HEK293 (cell line): Measurements from ENCODE around the gene SLC12A4.

Source experiments
- CTCF ChIA-PET: fragments of 350-600 bp; formaldehyde crosslinking; extraction: SDS; loops from one replicate; lab custom pipeline; 2021; ENCODE audit warnings: antibody characterized with exemption; lab: Yijun Ruan, JAX
- POLR2A ChIA-PET: fragments of 300-600 bp; formaldehyde crosslinking; extraction: SDS; loops from one replicate; lab custom pipeline; 2020; ENCODE audit warnings: antibody characterized with exemption, inconsistent platforms; lab: Yijun Ruan, JAX
- H3K27ac ChIP-seq: fragments of 200-500 bp; sonication (Bioruptor generic); 2 replicates; pipeline ENCODE4 v1.5.1; 2014; ENCODE audit warnings: low read depth, low read length, control low read depth, inconsistent platforms; ENCODE audit errors: extremely low read depth
- H3K36me3 ChIP-seq, 2 experiments: fragments of 200-500 bp in 1 of 2; sonication (Bioruptor generic) in 1 of 2; 1 replicate in 1 of 2; 2 replicates in 1 of 2; pipeline ENCODE4 v1.5.1; 2014 to 2017; ENCODE audit warnings: inconsistent platforms in 2 of 2, low read length in 2 of 2; ENCODE audit not compliant: control insufficient read depth in 2 of 2, insufficient read depth in 1 of 2
- H3K4me1 ChIP-seq: fragments of 200-500 bp; sonication (Bioruptor generic); 2 replicates; pipeline ENCODE4 v1.5.1; 2014; ENCODE audit warnings: mild to moderate bottlenecking, low read length, inconsistent platforms; ENCODE audit not compliant: control insufficient read depth, insufficient read depth
- H3K4me3 ChIP-seq: 2 replicates; pipeline ENCODE4 v1.5.1; 2011; ENCODE audit warnings: low read depth, mild to moderate bottlenecking, control low read depth, low read length, moderate library complexity
- H3K9me3 ChIP-seq: fragments of 200-500 bp; sonication (Bioruptor generic); 2 replicates; pipeline ENCODE4 v1.5.1; 2014; ENCODE audit warnings: low read depth, low read length, inconsistent platforms; ENCODE audit not compliant: control insufficient read depth, insufficient read depth
- HOXA7 ChIP-seq: sonication (generic); formaldehyde crosslinking; IDR thresholded peaks from 2 replicates; pipeline ENCODE4 v1.8.1; 2022; ENCODE audit warnings: missing genetic modification reagents, borderline replicate concordance
- HOXC10 ChIP-seq: sonication (generic); formaldehyde crosslinking; IDR thresholded peaks from 2 replicates; pipeline ENCODE4 v1.8.1; 2023; ENCODE audit warnings: mild to moderate bottlenecking, missing genetic modification reagents
- KLF8 ChIP-seq: fragments of 450-650 bp; formaldehyde crosslinking; IDR thresholded peaks from 2 replicates; pipeline ENCODE4 v1.5.1; 2016; ENCODE audit warnings: missing biosample characterization, missing genetic modification characterization
- PRDM1 ChIP-seq: fragments of 450-650 bp; formaldehyde crosslinking; IDR thresholded peaks from 2 replicates; pipeline ENCODE4; 2016; ENCODE audit warnings: missing biosample characterization, missing genetic modification characterization
- PRDM10 ChIP-seq: fragments of 450-650 bp; formaldehyde crosslinking; IDR thresholded peaks from 2 replicates; pipeline ENCODE4 v1.5.1; 2016; ENCODE audit warnings: missing biosample characterization, missing genetic modification characterization
- REST ChIP-seq: fragments of 450-650 bp; formaldehyde crosslinking; IDR thresholded peaks from 2 replicates; pipeline ENCODE4 v1.5.1; 2016; ENCODE audit warnings: missing biosample characterization, missing genetic modification characterization
- SCRT1 ChIP-seq: fragments of 450-650 bp; formaldehyde crosslinking; IDR thresholded peaks from 2 replicates; pipeline ENCODE4 v1.5.1; 2016; ENCODE audit warnings: missing biosample characterization, missing genetic modification characterization, borderline replicate concordance
- ZBTB11 ChIP-seq: fragments of 450-650 bp; formaldehyde crosslinking; conservative IDR thresholded peaks from 2 replicates; pipeline ENCODE4 v1.5.1; 2016; ENCODE audit warnings: low read depth, missing biosample characterization, missing genetic modification characterization
- ZFHX2 ChIP-seq: fragments of 450-650 bp; formaldehyde crosslinking; conservative IDR thresholded peaks from 2 replicates; pipeline ENCODE4 v1.5.1; 2016; ENCODE audit warnings: missing biosample characterization, missing genetic modification characterization
- ZIC2 ChIP-seq: fragments of 450-650 bp; formaldehyde crosslinking; IDR thresholded peaks from 2 replicates; pipeline ENCODE4 v1.5.1; 2016; ENCODE audit warnings: missing biosample characterization, missing genetic modification characterization
- ZNF248 ChIP-seq: fragments of 450-650 bp; formaldehyde crosslinking; IDR thresholded peaks from 2 replicates; pipeline ENCODE4 v1.5.1; 2017; ENCODE audit warnings: missing biosample characterization, missing genetic modification characterization
- ZNF341 ChIP-seq: fragments of 450-650 bp; formaldehyde crosslinking; IDR thresholded peaks from 2 replicates; pipeline ENCODE4; 2016; ENCODE audit warnings: low read depth, missing biosample characterization, missing genetic modification characterization
- ZNF366 ChIP-seq: fragments of 450-650 bp; formaldehyde crosslinking; conservative IDR thresholded peaks from 2 replicates; pipeline ENCODE4 v1.5.1; 2016; ENCODE audit warnings: missing biosample characterization, missing genetic modification characterization
- ZNF510 ChIP-seq: fragments of 450-650 bp; formaldehyde crosslinking; IDR thresholded peaks from 2 replicates; pipeline ENCODE4 v1.5.1; 2018; ENCODE audit warnings: mild to moderate bottlenecking, missing genetic modification characterization, missing biosample characterization; ENCODE audit not compliant: insufficient replicate concordance
- ZNF514 ChIP-seq: fragments of 450-650 bp; formaldehyde crosslinking; IDR thresholded peaks from 2 replicates; pipeline ENCODE4 v1.5.1; 2016; ENCODE audit warnings: missing biosample characterization, missing genetic modification characterization
- ZNF529 ChIP-seq: fragments of 450-650 bp; formaldehyde crosslinking; IDR thresholded peaks from 2 replicates; pipeline ENCODE4 v1.5.1; 2017; ENCODE audit warnings: missing genetic modification characterization, missing biosample characterization; ENCODE audit not compliant: insufficient replicate concordance
- ZNF549 ChIP-seq: fragments of 450-650 bp; IDR thresholded peaks from 2 replicates; pipeline ENCODE4 v1.5.1; 2018; ENCODE audit warnings: missing biosample characterization, missing genetic modification characterization, mild to moderate bottlenecking, inconsistent platforms, moderate library complexity
- ZNF768 ChIP-seq: fragments of 450-650 bp; formaldehyde crosslinking; IDR thresholded peaks from 2 replicates; pipeline ENCODE4 v1.5.1; 2018; ENCODE audit warnings: missing biosample characterization, mild to moderate bottlenecking, missing genetic modification characterization
- ZSCAN5A ChIP-seq: fragments of 450-650 bp; formaldehyde crosslinking; IDR thresholded peaks from 2 replicates; pipeline ENCODE4 v1.5.1; 2016; ENCODE audit warnings: missing biosample characterization, missing genetic modification characterization

SLC12A4 gene

GRCh38 chr16:67936880-67937605 lies 31.4 kb downstream of the SLC12A4 start:
- H3K36me3 ChIP-seq: peaks cover 0 to 18% of the 10 kb centered on the region in 2 experiments; a peak in 2 of 3 replicates
- TF ChIP-seq ZNF366: peak; percentile 55
- TF ChIP-seq ZSCAN5A (tag by site-specific recombination): no peak
- TF ChIP-seq ZNF549 (tag by site-specific recombination): no peak
- TF ChIP-seq HOXC10 (CRISPR knock-in tag): no peak
- TF ChIP-seq PRDM1 (tag by site-specific recombination): peak; percentile 87; the same call in 1 of the 2 replicates
- TF ChIP-seq HOXA7 (CRISPR knock-in tag): no peak
- no peak for TF ChIP-seq ZNF510 (tag by site-specific recombination)
- TF ChIP-seq PRDM10 (tag by site-specific recombination): peak; percentile 73
- peak overlapping the region; percentile 69; the same call in 1 of the 2 replicates for H3K27ac ChIP-seq
- H3K4me1 ChIP-seq: no peaks in the 10 kb centered on the region
- ChIA-PET CTCF (interaction anchor here (1.0 to 2.6 kb wide), 4 partner anchors 12 to 53 kb away, joined by 3 to 17 read pairs (median 4); partner anchors contain the start of gene NRN1L), POLR2A (interaction anchor here (0.7 to 1.4 kb wide), 4 partner anchors 30 to 120 kb away, joined by 3 to 4 read pairs (median 3); partner anchors contain the start of gene SLC12A4)
- H3K4me3 ChIP-seq: peak overlapping the region; percentile 92
- H3K9me3 ChIP-seq: no peaks in the 10 kb centered on the region

- Histone ChIP-seq H3K27ac (peak within 1 kb of the TSS; percentile 69), H3K4me3 (peak within 1 kb of the TSS; percentile 92), H3K9me3 (no peaks in the 10 kb centered on the region), H3K36me3 (peaks cover 0 to 18% of the 10 kb centered on the region in 2 experiments; a peak in 2 of 3 replicates), H3K4me1 (no peaks in the 10 kb centered on the region)
- ChIA-PET CTCF (interaction anchor here (0.6 to 2.6 kb wide), 10 partner anchors 11 to 389 kb away, joined by 3 to 17 read pairs (median 4); partner anchors contain the start of gene NRN1L), POLR2A (interaction anchor here (0.6 to 2.5 kb wide), 28 partner anchors 8 to 415 kb away, joined by 3 to 16 read pairs (median 4); partner anchors contain the start of genes ACD, CTCF, DDX28 and DUS2)
- TF ChIP-seq ZNF768 (tag by site-specific recombination) (no peak), ZNF529 (no peak), SCRT1 (tag by site-specific recombination) (no peak), ZNF341 (tag by site-specific recombination) (peak; percentile 42), ZBTB11 (tag by site-specific recombination) (no peak; the same call in 1 of the 2 replicates), ZNF514 (tag by site-specific recombination) (no peak), KLF8 (tag by site-specific recombination) (no peak), ZNF248 (tag by site-specific recombination) (no peak), REST (no peak; the same call in 1 of the 2 replicates), ZIC2 (no peak), ZFHX2 (peak; percentile 20; the same call in 1 of the 2 replicates)
Observed at GRCh38 chr16:67936124-67936879, 32.1 kb downstream of the SLC12A4 start, which contains the start of gene PSMB10. Gene PSMB10 (minus strand): TSS chr16:67936850. CDS start chr16:67936749, 101 bp downstream.
